Nephron progenitor cell (in vitro differentiated cells): ENCODE measurements around the gene TEK.

ENCODE experiments used
- DNase-seq: peaks from one replicate; pipeline ENCODE4 v3.0.0; 2021
- H3K27ac Mint-ChIP-seq: 2 replicates; pipeline ENCODE4 v1.8.0; 2021; ENCODE audit warnings: mild to moderate bottlenecking, moderate library complexity, mixed read lengths
- H3K27me3 Mint-ChIP-seq: 2 replicates; pipeline ENCODE4 v1.8.0; 2021; ENCODE audit warnings: mild to moderate bottlenecking, low read depth, mixed read lengths; ENCODE audit not compliant: poor library complexity
- H3K36me3 Mint-ChIP-seq: 2 replicates; pipeline ENCODE4 v1.8.0; 2021; ENCODE audit warnings: low read depth, mixed read lengths
- H3K4me1 Mint-ChIP-seq: 2 replicates; pipeline ENCODE4 v1.8.0; 2021; ENCODE audit warnings: mixed read lengths
- H3K4me3 Mint-ChIP-seq: 2 replicates; pipeline ENCODE4 v1.8.0; 2021; ENCODE audit warnings: mild to moderate bottlenecking, moderate library complexity, mixed read lengths
- H3K9me3 Mint-ChIP-seq: 2 replicates; pipeline ENCODE4 v1.8.0; 2021; ENCODE audit warnings: mild to moderate bottlenecking, moderate library complexity, mixed read lengths
- TF ChIP-seq, protein P1 (sequence below): fragments of 200-600 bp; sonication (generic); IDR thresholded peaks from 2 replicates; pipeline ENCODE4 v1.5.0; 2021; ENCODE audit warnings: antibody characterized with exemption

The TEK gene

DNA sequence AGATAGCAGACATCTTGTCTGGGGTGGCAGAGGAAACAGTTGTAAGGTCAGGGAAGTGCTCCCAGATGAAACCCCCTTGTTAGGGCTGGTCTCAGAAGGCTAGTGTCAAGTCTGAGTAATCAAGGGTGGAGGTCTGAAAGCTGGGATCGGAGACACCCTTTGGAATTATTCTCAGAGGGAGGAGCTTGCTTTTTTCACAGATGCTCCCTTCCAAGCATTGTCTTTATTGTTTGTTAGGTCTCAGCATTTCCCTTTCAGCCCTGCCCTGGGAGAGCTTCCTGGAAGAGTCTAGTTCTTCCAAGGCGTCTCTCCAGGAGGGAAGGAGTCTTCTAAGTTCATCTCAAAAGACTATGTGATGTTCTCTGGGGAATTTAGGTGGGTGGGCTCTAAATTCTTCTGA, 3.2 kb downstream of the TEK start:
- DNase-seq = no peak
- peaks cover 18% of the 10 kb centered on the region for H3K4me1 Mint-ChIP-seq
- TF ChIP-seq, protein P1, sequence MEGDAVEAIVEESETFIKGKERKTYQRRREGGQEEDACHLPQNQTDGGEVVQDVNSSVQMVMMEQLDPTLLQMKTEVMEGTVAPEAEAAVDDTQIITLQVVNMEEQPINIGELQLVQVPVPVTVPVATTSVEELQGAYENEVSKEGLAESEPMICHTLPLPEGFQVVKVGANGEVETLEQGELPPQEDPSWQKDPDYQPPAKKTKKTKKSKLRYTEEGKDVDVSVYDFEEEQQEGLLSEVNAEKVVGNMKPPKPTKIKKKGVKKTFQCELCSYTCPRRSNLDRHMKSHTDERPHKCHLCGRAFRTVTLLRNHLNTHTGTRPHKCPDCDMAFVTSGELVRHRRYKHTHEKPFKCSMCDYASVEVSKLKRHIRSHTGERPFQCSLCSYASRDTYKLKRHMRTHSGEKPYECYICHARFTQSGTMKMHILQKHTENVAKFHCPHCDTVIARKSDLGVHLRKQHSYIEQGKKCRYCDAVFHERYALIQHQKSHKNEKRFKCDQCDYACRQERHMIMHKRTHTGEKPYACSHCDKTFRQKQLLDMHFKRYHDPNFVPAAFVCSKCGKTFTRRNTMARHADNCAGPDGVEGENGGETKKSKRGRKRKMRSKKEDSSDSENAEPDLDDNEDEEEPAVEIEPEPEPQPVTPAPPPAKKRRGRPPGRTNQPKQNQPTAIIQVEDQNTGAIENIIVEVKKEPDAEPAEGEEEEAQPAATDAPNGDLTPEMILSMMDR = no peak
- H3K27me3 Mint-ChIP-seq = no peaks in the 10 kb centered on the region
- H3K9me3 Mint-ChIP-seq = no peaks in the 10 kb centered on the region
- H3K27ac Mint-ChIP-seq = no peak overlapping the region
- no peaks in the 10 kb centered on the region for H3K36me3 Mint-ChIP-seq
- no peak overlapping the region for H3K4me3 Mint-ChIP-seq

DNA sequence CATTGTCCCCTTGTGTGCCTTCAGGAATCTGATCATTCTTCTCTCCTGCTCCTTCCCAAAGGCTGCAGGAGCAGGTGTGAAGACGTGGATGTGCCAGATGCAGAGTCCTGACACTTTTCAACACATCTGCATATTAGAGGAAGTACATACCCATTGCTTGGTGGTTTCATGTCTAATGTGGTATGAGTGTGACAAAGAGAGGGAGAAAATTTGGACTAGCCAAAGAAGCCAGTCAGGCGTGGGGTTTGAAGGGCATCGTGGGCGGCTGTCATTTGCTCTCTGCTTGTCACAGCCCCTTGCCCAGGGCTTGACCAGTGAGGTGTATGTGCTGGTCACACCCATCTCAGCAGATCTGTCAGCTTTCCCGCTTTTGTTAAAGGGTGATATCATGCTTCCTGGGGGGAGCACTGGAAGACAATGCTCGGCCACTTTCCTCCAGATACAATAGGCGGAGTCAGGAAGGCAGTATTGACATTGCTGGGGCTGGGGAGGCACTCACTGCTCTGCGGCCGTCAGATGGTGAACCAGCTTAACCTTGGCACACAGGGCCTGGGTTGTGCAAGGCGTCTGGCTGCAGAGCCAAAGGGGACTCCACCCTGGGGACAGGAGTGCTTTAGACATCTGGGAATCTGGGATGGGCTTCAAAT, 8.6 kb downstream of the TEK start:
- no peak for DNase-seq
- Mint-ChIP-seq H3K27ac (no peak overlapping the region), H3K4me3 (no peak overlapping the region), H3K27me3 (no peaks in the 10 kb centered on the region), H3K36me3 (no peaks in the 10 kb centered on the region), H3K4me1 (peaks cover 12% of the 10 kb centered on the region), H3K9me3 (no peaks in the 10 kb centered on the region)
- TF ChIP-seq, protein P1 = no peak

DNA sequence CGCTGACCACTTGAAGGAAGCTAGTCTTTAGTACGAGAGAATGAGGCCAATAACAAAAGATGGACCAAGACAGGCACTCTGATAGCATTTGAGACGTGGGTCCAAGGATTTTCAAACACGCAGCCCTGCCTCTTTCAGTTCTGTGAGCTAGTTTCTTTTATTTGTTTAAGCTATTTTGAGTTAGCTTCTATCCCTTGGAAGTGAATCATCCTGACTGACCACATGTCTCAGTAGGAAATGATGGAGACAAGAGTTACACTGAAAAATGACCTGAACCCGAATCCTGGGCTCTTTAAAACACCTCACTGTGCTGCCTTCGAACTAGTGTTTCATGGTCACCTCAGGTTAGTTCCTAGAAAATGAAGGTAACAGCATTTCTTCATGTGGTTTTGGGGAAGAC, 9.9 kb downstream of the TEK start:
- H3K9me3 Mint-ChIP-seq = no peaks in the 10 kb centered on the region
- H3K4me1 Mint-ChIP-seq = peaks cover 12% of the 10 kb centered on the region
- H3K36me3 Mint-ChIP-seq = no peaks in the 10 kb centered on the region
- TF ChIP-seq, protein P1 = no peak
- H3K4me3 Mint-ChIP-seq = no peak overlapping the region
- no peaks in the 10 kb centered on the region for H3K27me3 Mint-ChIP-seq
- no peak for DNase-seq
- no peak overlapping the region for H3K27ac Mint-ChIP-seq

DNA sequence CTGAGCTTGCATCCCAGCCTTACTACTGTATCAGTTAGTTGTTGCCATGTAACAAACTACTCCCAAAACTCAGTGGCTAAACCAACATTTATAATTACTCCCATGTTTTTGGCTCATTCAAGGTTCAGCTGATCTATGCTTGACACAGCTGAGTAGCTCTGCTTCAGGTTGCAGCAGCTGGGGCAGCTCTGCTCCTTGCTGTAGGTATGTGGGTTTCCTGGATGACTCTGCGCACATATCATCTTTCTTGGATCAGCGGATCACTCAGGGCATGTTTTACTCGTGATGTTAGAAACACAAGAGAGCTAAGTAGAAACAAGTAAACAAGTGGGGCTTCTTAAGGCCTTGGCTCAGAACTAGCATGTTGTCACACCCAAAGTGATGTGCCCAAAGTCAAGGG, 15.1 kb downstream of the TEK start:
- no peak overlapping the region for H3K27ac Mint-ChIP-seq
- DNase-seq = no peak
- no peak overlapping the region for H3K4me3 Mint-ChIP-seq
- H3K4me1 Mint-ChIP-seq = peaks cover 5% of the 10 kb centered on the region
- no peaks in the 10 kb centered on the region for H3K9me3 Mint-ChIP-seq
- no peaks in the 10 kb centered on the region for H3K36me3 Mint-ChIP-seq
- TF ChIP-seq, protein P1 = no peak
- no peaks in the 10 kb centered on the region for H3K27me3 Mint-ChIP-seq

DNA sequence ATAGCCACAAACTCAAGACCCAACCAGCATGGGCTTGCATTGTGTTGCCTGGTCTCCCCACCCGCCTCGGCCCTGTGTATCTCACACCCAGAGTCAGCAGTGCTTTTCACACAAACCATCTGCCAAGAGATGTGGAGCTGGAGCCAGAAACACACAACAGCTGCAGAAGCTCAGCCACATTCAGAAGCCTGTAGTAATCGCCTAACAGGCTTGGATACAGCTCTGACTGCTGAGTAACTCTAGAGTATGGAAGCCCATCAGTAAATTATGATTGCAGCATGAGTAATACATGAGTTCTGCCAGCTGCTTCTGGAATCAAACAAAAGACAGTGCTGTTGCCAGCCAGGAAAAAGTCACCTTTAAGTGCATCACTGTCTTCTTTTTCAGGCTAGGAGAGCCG, 16.0 kb downstream of the TEK start:
- Mint-ChIP-seq H3K4me1 (peaks cover 5% of the 10 kb centered on the region), H3K9me3 (no peaks in the 10 kb centered on the region), H3K36me3 (no peaks in the 10 kb centered on the region), H3K4me3 (no peak overlapping the region), H3K27ac (peak overlapping the region; percentile 34), H3K27me3 (no peaks in the 10 kb centered on the region)
- TF ChIP-seq, protein P1 = no peak
- DNase-seq = no peak

DNA sequence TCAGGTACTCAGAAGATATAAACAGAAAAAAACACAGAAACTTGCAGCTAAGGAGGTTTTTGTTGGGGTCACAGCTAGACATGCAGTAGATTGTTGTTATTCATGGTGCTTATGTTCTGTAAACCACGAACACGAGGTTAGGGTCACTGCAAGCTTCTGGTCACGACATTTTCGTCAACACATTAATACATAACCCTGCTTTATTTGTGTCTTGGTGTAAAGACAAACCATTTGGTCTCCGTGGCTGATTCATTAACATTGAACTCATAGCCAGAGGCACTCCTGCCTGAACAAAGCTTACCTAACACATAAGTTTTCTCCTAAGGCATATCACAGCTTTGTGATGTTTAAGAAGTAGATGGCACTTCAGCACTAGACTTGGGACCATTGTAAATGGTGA, 16.9 kb downstream of the TEK start:
- Mint-ChIP-seq H3K4me3 (no peak overlapping the region), H3K4me1 (peaks cover 5% of the 10 kb centered on the region), H3K9me3 (no peaks in the 10 kb centered on the region), H3K27ac (no peak overlapping the region), H3K27me3 (no peaks in the 10 kb centered on the region), H3K36me3 (no peaks in the 10 kb centered on the region)
- TF ChIP-seq, protein P1 = no peak
- no peak for DNase-seq
